HG03097 (cell line): ENCODE results near the gene POLE.

Experiments
- ATAC-seq: cut with Tn5 transposase; IDR thresholded peaks from one replicate; pipeline ENCODE4 v1.9.1; 2021; ENCODE audit not compliant: unreplicated experiment, low FRiP score

POLE gene

GRCh38 chr12:132617822-132618682 lies 69.1 kb downstream of the POLE start:
- no peak for ATAC-seq

- ATAC-seq = no peak
These were observed 69.9 kb downstream of the POLE start for GRCh38 chr12:132617135-132617701.

- ATAC-seq = no peak
These were observed 71.5 kb downstream of the POLE start for GRCh38 chr12:132615579-132616038.

- ATAC-seq = peak; percentile 59
These were observed 72.1 kb downstream of the POLE start for GRCh38 chr12:132614861-132615578.

GRCh38 chr12:132614029-132614428 lies 73.1 kb downstream of the POLE start:
- ATAC-seq = no peak

GRCh38 chr12:132611620-132612019 lies 75.5 kb downstream of the POLE start:
- no peak for ATAC-seq

GRCh38 chr12:132610866-132611602 lies 76.1 kb downstream of the POLE start:
- no peak for ATAC-seq

GRCh38 chr12:132610051-132610759 lies 76.9 kb downstream of the POLE start, which contains the start of gene LRCOL1:
LRCOL1 (minus strand) TSS chr12:132610582; CDS start chr12:132606251, 4,331 bp downstream.
- no peak for ATAC-seq

GRCh38 chr12:132608231-132609171 lies 78.6 kb downstream of the POLE start:
- ATAC-seq = no peak

- ATAC-seq = no peak
These were observed 80.2 kb downstream of the POLE start for GRCh38 chr12:132606927-132607326.

GRCh38 chr12:132606466-132606865 lies 80.7 kb downstream of the POLE start:
- ATAC-seq = no peak

GRCh38 chr12:132605892-132606291 lies 81.2 kb downstream of the POLE start:
- no peak for ATAC-seq

- ATAC-seq = no peak
These were observed 82.3 kb downstream of the POLE start for GRCh38 chr12:132604668-132605441.

GRCh38 chr12:132604151-132604618 lies 83.0 kb downstream of the POLE start:
- ATAC-seq = no peak

GRCh38 chr12:132603240-132604150 lies 83.6 kb downstream of the POLE start:
- ATAC-seq = no peak

- ATAC-seq = no peak
These were observed 84.4 kb downstream of the POLE start for GRCh38 chr12:132602572-132603239.
